SK-MEL-5 (cell line): Measurements from ENCODE around the gene NR3C2. TPM values are rescaled to one million over a fixed set of nuclear protein-coding genes. Genes with fewer than 3 reads are reported as not detected.
"Not testable (repeated sequence)": the region's sequence is repeated elsewhere in the genome, so short reads cannot be mapped to it uniquely, and the experiment has no call there.

Experiments
- DNase-seq: peaks from one replicate; pipeline ENCODE4 v3.0.0-alpha.2; 2016; ENCODE audit warnings: low read depth, low spot score
- in situ Hi-C: cut with HindIII; loops from 2 replicates; pipeline ENCODE4 v1.10.0; 2016; ENCODE audit warnings: low sequenced_read_pairs, high pct_unique_total_duplicates, low pct_unique_long_range_greater_than_20kb
- total RNA-seq: library from RNA; depleted of rRNA; stranded (reverse); fragments of >200 nt; shearing (Covaris generic); gene quantifications from 2 replicates; pipeline ENCODE4 v1.2.3, GENCODE V29; 2014

NR3C2 gene
- total RNA-seq, 1 experiment from 2014 or later, result 0.32 TPM

DNA sequence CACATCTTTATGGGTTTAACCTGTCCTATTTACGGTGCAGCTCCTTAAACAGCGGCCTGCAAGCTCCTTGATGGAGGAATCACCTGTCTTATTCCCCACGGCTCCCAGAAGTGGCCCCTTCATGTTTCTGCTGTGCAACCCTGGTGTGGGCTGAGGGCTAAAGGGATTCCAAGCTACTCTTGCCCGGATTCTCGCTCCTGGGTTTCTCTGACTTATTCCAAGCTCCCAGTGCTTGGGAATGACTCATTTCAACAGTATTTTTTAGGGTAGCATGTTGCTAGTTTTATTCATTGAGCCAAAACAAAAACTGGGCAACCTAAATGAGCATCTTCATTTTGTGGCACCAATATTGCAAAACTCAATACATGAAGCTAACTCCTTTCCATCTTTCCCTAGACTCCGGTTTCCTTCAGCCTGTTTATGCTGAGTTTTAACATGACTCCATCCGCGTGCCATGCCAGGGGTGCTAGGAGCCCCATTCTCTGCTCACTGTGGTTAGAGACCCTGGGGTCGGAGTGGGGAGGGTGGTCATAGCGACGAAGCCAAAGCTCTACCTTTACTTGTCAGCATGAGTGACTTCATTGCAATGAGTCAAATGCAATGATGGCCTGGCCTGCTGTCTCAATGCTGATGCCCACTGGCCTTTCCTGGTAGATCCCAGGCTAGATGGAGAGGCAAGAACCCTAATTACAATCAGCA is 349.7 kb downstream of the NR3C2 start:
- DNase-seq, result no peak
- in situ Hi-C loops, result no loop called here

DNA sequence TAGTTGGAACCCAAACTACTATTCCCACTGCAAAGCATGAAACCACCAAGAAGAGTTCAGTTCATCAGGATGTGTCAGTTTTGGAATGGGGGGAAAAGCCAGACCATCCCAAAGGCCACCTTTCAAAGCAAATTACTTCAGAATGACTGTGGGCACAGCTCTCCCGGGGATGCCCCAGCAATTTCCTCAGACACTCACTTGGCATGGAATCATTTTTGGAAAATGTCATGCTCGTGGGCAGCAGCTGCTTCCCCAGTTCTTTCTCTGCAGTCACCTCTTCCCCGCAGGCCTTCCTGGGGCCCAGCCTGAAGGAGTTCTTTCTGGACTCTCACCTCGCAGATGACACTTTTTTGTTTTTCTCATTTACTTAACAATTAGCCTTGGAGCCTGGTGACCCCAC is 350.3 kb downstream of the NR3C2 start:
- in situ Hi-C loops, result no loop called here
- no peak for DNase-seq

DNA sequence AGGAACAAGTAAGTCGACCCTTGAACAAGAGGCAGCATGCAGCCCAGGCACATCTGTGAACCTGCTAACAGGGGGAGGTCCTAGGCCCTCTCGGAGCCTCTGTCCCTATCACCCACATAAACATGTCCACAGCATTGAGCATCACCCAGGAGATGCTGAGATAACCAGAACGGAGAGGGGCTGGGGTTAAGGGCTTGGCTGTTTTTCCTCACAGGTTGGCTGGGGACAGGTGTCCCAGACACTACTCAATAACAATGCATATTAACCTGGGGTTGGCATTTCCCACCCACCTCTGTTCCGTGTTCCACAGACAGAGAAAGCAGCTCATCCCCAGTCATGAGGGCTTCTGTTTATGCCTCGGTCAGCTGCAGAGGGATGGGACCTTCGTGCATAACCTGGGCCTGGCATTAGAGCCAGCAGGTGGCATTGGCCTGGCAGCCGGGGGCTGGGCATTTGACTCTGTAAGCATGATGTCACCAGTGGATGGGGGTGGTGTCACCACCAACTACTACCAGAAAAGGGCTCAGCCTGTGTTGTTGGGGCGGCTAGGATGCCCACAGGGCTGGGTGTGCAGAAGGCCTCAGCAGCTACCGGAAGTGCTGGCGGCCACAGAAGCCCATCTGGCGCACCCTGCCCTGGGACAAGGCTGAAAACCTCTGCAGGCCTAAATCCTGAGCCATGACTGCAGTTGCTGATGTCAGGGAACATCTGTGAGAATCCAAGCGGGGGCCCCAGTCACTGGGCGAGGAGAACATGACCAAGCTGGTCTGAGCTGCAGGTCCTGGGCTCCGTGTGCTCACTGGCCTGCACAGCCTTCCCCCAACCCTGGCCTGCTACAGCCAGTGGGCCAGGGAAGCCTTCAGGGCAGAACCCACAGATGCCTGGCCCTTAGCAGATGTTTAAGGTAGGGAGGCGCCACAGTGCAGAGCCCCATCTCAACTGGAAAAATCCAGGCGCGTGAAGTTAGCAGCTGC is 351.4 kb downstream of the NR3C2 start:
- in situ Hi-C loops, result no loop called here
- DNase-seq, result no peak

DNA sequence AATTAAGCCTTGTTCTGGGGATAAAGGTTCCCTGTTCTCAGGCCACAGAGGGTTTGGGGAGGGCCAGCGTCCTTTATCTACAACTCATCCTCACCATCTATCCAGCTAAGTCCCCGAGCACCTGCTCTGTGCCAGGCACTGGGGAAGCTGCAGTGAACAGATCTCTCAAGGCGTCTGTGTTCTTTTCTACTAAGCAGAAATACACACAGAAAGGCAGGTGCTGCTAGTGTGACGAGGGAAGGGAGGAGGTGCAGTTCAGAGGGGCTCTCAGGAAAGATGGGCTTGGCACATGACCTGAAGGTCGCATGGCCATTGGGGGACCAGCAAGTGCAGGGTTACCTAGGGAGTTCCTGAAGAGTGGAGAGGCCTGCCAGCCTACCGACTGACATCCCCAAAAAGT is 352.2 kb downstream of the NR3C2 start:
- DNase-seq, result no peak
- in situ Hi-C loops, result no loop called here

DNA sequence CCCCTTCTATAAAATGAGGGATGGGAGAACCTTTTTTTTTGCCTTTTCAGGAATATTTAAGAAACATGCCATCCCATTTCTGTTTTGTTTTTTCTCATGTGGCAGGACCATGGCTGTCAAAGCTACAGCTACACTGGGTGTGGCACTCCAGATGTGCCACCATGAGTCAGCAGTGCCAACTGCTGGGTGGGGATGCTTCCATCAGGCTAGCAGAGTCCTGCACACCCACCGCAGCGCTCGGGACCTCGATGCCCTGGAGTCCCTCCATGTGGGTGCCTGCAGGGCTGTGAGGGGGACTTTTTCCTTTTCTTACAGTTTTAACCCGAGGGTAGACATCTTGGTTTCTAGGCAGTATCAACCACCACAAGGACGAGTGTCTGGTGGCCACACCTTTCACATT is 352.6 kb downstream of the NR3C2 start:
- in situ Hi-C loops, result no loop called here
- DNase-seq, result no peak

DNA sequence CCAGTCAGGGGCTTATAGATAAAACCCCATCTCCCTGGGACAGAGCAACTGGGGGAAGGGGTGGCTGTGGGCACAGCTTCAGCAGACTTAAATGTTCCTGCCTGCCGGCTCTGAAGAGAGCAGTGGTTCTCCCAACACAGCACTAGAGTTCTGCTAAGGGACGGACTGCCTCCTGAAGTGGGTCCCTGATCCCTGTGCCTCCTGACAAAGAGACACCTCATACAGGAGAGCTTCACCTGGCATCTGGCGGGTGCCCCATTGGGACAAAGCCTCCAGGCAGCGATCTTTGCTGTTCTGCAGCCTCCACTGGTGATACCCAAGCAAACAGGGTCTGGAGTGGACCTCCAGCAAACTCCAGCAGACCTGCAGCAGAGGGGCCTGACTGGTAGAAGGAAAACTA is 359.1 kb downstream of the NR3C2 start:
- in situ Hi-C loops, DNase-seq: not testable (repeated sequence)

DNA sequence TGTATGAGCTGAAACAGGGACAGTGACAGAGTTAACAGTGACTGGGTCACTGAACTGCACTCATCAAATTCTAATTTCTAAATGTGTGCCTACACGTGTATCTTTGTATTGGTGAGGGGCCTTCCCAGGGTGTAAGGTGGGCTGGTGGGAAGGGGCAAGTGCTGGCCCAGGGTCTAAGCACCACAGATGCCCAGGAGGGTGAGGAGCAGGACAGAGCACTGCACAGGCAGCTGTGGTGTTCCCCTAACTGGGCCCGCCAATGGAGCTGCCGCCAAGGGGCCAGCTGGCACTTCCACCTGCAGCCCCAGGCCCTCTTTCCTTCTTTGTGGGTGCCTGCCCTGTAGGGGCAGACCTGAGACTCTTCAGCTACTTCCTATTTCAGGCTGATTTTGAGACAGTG is 360.5 kb downstream of the NR3C2 start:
- in situ Hi-C loops, result no loop called here
- no peak for DNase-seq

- no peak for DNase-seq
Observed at GRCh38 chr4:148081267-148081666, 360.9 kb downstream of the NR3C2 start.

GRCh38 chr4:148079961-148080360 is 362.3 kb downstream of the NR3C2 start:
- in situ Hi-C loops, result no loop called here
- DNase-seq, result no peak

More at GRCh38 chr4:148081267-148081666, 360.9 kb downstream of the NR3C2 start:
- in situ Hi-C loops, result no loop called here

GRCh38 chr4:148078061-148078460 is 364.2 kb downstream of the NR3C2 start:
- in situ Hi-C loops, result no loop called here

GRCh38 chr4:148077581-148077980 is 364.6 kb downstream of the NR3C2 start:
- in situ Hi-C loops, result no loop called here
- DNase-seq, result no peak

More at GRCh38 chr4:148078061-148078460, 364.2 kb downstream of the NR3C2 start:
- DNase-seq, result no peak

DNA sequence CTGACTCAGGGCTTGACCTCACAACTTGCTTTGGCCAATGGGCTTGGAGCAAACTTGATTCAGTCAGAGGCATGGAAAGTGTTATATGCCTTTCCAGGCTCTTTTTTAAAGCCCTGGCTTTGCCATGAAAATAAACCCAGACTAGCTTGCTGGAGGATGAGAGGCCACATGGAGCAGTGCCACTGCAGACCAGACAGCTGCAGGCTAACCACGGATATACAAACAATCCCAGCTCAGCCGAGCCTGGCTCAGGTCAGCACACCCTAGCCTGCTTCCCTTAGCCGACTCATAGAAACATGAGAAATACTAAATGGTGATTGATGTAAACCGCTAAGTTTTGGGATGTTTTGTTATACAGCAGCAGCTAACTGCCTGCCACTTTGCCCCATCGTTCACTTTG is 365.2 kb downstream of the NR3C2 start:
- no peak for DNase-seq
- in situ Hi-C loops, result no loop called here

DNA sequence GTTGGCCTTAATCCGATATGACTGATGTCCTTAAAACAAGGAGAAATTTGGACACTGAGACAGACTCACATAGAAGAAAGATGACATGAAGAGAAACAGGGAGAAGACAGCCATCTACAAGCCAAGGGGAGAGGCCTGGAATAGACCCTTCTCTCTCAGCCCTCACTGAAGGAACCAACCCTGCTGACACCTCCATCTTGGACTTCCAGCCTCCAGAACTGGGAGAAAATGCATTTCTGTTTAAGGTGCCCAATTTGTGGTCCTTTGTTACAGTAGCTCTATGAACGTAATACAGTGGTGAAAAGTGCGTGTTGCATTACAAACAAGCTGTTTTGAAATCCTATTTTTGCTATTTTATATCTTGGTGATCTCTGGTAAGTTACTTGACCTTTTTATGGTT is 366.8 kb downstream of the NR3C2 start:
- in situ Hi-C loops, result no loop called here
- DNase-seq, result no peak

DNA sequence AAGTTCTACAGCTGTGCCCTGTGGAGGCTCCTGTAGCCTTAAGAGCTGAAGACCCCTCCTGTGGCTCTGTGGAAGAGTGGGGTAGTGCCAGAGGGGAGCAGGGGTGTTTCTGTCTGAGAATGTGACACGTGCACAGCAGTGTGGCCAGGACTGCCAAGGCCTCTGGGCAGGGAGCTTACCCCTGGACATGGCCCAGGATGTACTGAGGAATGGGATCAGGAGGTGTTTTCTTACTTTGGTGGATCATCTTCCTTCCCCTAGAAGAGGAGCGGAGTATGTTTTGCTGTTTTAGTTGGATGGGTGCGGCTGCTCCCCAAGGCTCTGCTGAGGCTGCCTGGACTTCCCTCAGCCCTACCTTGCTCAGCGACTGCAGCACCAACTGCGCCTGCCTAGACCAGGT is 367.8 kb downstream of the NR3C2 start:
- in situ Hi-C loops, result no loop called here
- no peak for DNase-seq

DNA sequence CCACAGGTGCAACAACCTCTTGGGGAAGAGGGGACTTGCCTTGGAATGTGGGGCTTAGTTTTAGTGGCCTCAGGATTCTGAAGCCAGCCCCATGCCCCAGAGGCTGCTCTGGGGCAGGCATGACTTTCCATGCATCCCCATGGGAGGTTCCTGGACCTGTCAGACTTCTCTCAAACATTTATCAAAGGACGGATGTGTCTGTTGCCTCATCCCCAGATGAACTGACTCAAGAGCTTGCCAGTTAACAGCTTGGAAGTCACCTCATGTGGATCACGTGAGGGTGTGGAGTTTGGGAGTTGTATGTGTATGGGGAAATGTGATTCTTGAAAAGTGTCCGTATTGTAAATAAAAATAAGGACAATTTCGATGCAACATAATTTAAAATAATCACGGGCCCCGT is 368.9 kb downstream of the NR3C2 start:
- in situ Hi-C loops, result no loop called here
- DNase-seq, result no peak

GRCh38 chr4:148072789-148073188 is 369.4 kb downstream of the NR3C2 start:
- in situ Hi-C loops, result no loop called here

GRCh38 chr4:148071009-148071408 is 371.2 kb downstream of the NR3C2 start:
- in situ Hi-C loops, result no loop called here
- no peak for DNase-seq

More at GRCh38 chr4:148072789-148073188, 369.4 kb downstream of the NR3C2 start:
- no peak for DNase-seq

DNA sequence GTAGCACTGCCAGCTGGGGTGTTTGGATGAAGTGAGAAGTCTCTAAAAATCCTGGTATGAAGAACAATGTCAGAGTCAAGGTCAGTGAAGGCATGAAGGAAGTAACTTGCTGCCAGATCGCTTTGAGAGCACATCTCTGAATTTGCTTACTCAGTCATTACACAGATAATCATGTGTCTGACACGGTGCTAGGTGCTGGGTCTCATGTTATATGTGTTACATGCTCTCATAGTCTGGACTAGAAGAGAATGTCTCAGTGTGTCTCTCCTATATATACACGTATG is 372.4 kb downstream of the NR3C2 start:
- in situ Hi-C loops, result no loop called here
- DNase-seq, result no peak
